GM21528 (cell line): ENCODE results near the gene TECPR2.
"Not testable (repeated sequence)": the region's sequence is repeated elsewhere in the genome, so short reads cannot be mapped to it uniquely, and the experiment has no call there.

ENCODE experiments used
- ATAC-seq: cut with Tn5 transposase; IDR thresholded peaks from one replicate; pipeline ENCODE4 v1.9.1; 2021; ENCODE audit warnings: mild to moderate bottlenecking, moderate library complexity; ENCODE audit not compliant: unreplicated experiment, low FRiP score

Gene TECPR2

DNA sequence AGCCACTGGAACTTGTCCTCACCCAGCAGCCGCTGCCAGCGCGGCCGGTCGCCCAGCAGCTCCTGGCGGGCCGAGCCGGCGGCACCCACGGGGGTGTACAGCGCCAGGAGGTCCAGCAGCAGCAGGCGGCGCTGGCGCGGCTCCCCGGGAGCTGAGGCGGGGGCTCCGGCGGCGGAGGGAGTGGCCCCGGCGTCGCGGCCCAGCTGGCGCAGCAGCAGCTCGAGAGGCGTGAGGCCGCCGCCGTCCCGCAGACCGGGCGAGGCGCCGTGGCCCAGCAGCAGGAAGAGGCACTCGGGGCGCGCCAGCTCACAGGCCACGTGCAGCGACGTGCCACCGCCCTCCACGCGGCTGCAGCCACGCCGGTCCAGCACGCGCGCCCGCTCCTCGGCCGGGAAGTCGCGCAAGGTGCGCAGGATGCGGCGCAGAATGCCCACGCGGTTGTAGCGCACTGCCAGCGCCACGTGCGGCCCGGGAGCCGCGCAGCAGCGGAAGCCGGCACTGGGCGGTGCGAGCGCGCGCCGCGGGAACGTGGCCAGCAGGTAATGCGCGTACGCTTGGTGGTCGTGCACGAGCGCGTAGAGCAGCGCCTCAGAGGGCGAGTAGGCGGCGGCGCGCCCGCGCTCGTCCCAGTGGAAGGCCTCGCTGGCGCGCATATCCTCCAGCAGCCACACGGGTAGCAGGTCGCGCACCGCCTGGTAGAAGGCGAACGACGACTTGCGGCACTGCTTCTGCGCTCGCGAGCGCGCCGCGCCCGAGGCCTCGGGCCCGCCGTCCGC lies 144.5 kb downstream of the TECPR2 start:
- no peak for ATAC-seq

DNA sequence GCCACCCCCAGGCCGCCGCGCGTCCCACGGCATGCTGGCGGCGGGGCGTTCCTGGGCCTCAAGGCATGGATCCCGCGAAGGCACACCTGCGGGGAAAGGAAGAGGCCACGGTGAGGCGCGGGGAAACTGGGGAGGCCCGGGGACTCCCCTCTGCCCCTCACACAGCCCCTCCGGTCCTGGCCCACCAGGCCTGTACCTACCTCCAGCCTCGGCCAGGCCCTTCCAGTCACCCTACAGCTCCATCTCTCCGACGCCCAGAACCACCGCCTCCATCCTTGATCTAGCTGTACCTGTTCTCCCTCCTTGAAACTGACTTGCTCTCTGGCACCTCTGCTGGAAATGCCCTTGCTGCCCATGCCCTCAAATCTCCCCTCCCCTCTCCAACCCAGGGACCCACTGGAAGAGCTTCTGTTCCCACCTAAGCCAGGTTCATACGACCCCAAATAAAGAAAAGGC lies 145.1 kb downstream of the TECPR2 start:
- ATAC-seq = no peak

DNA sequence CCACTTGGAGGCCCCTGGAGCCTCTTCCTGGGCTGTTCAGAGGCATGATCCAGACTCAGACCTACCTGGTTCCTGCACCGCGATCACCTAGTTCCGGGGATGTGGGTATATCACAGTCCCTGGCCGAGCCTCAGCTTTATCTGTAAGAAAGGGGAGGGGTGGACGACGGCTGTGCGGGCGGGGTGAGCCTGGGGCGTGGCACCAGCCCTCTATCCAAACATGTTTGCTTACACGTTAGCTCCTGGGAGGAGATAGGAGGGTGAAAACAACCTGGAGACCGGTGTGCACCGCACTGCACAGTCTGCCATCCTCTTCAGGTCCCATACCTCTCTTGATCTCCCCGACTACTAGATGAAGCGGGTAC lies 145.7 kb downstream of the TECPR2 start:
- ATAC-seq = no peak

DNA sequence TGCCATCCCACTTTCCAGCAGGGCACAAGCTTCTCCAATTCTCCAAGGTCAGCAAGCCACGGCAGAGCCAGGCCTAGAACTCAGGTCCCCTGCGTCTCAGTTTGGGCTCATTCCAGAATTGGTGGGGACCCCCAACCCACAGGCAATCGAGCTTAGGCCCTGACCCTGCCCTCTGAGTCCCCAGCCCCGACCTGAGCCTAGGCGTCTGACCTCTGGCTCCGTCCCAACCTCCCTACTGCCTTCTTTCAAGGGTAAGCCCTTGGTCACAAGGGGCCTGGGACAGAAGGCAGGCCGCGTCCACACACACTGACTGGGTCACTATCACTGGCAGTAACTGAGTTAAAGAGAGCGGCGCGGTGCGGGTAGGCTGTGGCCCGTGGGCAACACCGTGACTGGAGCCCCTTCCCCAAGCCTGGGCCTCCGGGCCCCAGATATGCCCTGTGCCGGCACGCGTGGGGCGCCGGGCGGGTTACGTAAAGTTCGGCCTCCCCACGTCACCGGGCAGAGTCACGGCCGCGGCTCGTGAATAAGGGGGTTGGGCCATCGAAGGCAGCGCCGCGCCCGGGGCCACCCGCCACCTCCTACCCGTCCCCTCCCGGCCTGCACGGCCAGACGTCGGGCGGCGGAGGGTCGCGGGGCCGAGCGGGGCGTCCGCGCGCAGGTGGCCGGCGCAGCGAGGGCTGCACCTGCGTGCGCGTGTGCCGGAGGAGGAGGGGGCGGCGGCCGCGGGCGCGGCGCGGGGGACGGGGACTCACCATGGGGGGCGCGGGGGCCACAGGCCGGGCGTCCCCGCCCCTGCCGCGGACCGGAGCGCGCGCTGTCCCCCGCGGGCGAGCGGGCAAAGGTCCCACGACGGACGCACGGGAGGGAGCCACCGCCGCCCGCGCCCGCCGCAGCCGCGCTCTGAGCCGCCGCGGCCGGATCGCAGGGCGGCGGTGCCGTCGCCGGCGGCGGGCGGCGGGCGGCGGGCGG lies 146.3 kb downstream of the TECPR2 start:
- peak; percentile 2 for ATAC-seq

DNA sequence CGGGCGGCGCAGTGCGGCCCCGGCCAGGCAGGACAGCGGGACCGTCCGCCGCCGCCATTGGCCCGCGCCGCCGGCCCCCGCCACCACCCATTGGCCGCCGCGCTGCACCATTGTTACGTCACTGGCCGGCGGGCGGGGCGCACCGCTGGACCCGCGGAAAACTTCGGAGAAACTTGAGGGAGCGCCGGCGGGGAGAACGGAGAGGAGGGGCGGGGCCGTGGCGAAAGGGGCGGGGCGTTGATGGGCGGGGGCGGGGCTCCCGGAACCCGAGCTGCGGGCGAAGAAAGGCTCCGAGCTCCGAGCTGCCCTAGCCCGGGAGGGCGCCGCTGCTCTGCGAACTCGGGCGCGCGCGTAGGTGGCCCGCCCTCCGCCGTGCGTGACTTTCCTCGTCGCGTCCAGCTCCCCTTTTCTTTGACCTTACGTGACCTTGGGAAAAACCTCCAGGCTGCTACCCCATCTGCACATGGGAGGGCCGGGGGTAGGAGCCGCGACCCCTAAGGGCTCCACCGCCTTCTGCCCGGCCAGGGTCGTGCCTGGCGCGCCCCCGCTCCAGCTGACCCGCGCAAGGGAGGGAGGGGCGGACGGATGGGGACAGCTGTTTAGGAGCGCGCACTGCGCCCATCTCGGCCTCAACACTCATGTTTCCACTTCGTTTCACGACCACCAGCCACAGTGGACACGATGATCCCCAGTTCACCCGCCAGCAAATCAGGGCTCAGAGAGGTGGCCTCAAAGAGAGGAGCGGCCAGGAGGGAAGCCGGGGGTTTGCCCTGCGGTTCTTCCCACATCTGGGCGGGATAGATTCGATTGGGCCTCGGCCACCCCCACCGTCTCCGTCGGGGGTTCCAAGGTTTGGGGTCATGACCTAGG lies 147.2 kb downstream of the TECPR2 start, which contains the start of gene ANKRD9:
Gene ANKRD9, minus strand, starts transcription at position 31 of the 870 bp plus-strand sequence. CDS start 1,887 bp downstream, outside the sequence.
- ATAC-seq = peak; percentile 73

DNA sequence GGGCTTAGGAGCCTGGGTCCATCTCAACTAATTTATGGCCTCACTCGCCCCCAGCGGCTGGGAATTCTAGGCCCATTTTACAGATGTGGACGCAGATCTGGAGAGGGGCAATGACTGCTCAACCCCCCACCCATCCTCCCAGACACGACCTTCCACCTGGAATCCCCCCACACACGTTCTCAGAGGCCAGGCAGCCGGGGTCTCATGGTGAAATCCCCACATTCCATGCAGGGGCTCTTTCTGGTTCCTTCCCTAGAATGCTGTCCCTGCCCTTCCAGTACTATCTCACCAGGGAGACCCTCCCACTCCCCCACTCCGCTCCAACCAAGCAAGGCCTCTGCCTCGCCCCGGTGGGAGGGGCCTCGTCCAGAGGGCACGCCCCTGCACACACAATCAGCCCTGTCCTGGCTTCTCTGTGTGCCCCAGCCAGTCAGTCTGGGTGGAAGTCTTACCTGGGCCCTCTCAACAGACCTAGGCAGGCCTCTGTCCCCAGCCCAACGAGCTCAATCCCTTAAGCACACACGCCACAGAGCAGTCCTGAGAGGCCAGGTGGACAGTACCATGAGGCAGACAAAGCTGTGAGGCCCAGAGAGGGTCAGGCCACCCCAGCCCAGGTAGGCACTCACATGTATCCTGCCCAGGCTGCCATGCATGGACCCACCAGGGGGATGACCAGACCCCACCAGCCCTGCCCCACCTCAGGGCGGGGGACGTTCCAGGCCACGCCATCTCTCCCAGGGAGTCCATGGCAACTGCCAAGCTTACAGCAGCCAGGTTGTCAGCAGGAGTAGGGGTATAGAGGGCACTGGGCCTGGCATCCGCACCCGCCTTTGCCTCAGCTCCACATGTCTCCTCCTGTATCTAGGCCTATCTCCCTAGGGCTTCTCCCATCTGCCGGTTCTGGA lies 148.1 kb downstream of the TECPR2 start:
- ATAC-seq = no peak

DNA sequence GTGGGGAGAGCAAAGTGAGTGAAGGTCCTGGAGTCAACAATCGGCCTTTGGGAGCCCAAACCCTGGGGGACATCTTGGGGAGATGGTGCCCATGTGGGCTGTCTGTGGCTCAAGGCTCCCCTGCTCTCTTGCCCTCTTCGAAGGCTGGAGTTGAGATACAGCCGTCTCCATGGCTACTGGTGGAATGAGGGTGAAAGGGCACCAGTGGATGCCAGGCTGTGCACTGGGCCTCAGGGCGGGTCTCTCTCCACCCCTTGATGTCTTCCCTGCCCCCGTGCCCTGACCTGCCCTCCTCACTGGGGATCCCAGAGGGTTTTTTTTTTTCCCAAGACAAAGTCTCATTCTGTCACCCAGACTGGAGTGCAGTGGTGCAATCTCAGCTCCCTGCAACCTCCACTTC lies 148.8 kb downstream of the TECPR2 start:
- ATAC-seq = no peak

DNA sequence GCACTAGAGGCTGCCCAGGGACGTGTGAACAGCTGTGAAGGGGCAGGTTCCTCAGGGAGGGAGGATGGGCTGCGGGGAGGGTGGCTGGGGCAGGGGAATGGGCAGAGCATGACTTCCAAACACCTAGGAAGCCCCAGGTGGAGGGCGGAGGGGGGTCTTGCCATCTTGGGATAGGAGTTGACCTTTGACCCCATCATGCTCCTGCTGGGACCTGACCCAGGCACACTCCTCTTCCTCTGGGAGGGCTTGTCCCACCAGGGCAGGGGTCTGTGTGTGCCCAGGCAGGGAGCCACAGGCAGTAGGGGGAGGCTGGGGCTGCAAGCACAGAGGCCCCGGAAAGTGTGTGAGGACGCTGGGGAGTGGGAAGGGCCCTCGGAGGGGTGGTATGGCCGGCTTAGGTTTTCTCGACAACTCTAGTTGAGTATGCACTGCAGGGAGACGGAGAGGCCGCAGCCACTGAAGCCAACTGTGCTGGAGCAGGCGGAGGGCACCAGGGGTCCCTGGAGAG lies 150.1 kb downstream of the TECPR2 start:
- no peak for ATAC-seq

DNA sequence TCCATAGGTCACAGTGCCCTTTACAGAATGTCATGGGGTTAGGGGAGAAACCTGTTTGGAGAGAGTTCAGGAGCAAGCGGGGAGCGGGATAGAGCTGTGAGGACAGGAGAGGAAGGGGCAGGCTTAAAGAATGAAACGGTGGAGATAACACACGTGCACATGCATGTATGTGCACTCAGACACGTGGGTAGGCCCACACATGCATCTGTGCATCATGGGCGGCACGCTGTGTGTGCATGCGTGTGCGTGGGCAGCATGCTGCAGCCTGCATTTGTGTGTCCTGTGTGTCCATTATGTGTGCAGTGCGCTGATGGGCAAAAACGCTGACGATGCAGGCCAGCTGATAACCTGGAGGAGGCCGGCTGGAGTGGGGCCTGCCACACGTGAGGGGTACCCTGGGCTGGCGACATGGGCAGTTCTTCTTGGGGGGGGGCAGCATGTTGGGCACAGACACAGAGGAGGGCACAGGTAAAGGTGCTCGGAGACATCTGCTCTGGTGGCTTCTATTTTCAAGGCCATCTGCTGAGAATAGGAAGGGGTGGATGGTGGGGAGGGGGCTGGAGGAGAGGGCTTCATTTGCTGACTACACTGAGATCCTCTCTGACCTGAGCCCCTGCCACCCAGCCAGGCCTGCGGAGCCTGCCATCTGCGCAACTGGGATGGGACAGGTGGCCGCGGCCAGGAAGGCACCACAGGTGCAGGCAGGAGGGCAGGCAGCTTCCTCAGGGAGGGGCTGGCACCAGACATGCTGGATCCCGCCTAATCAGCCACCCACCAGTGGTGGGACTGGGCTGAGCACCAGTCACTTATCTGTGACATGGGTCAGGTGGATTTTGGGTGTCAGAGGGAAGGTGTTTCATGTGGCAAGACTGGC lies 151.4 kb downstream of the TECPR2 start:
- no peak for ATAC-seq

DNA sequence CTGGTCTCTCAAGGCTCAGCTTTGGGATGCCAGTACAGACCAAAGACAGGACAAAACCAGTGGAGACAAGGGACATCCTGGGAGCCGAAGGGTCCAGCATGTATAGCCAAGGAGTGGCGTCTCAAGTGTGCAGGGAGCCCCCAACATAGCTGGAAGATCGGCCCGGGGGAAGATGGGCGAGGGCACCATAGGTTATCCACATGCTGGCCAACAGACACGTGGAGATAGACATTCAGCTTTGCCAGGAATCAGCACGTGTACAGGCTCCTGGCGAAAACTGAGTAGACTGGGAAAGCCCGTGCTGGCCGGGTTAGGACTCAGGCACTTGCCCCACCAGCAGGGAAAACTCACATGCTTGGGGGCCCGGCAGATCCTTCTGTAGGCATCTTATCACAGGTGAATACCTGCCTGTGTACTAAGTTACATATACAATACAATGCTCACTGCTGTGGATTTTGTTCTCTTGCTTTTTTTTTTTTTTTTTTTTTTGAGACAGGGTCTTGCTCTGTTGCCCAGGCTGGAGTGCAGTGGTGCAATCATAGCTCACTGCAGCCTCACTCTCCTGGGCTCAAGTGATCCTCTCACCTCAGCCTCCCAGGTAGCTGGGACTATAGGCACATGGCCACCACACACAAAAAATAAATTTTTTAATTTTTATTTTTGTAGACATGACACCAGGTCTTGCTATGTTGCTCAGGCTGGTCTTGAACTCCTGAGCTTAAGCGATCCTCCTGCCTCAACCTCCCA lies 152.4 kb downstream of the TECPR2 start:
- ATAC-seq = no peak

DNA sequence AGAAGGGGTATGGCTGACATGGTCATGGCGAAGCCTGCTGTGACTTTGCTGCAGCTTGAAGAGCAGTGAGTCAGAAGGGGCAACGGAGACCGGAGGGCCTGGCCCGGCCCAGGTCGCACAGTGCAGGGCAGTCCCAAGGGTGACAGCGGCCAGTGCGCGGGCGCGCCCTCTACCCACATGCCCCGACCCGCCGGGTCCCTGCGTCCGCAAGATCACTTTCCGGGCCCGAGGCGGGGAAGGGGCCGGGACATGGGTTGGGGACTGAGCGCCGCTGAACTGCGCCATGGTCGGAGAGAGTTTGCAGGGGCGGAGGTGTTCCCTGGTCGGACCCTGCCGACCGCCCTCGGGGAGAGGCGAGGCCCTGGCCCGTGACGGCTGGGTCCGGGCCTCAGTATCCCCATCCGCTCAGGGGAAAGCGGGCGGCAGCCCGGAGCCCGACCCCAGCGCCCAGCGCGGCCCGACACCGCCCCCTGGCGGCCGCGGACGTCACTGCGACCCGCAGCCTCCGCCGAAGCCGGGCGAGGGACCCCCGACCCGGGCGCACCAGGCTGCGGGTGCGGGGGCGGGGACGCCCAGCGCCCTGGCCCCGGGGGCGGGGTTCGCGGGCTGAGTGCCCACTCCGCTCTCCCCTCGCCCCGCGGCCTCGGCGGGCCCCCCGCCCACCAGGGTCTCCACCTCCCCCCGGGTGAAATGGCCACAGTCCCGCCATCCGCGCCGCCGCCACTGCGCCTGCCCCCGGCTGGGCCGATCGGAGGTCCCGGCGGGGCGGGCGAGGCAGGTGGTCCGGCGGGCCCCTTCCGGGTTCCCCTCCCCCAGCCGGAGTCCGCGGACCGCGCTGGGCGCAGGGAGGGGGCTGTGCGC lies 154.0 kb downstream of the TECPR2 start:
- ATAC-seq = peak; percentile 70

DNA sequence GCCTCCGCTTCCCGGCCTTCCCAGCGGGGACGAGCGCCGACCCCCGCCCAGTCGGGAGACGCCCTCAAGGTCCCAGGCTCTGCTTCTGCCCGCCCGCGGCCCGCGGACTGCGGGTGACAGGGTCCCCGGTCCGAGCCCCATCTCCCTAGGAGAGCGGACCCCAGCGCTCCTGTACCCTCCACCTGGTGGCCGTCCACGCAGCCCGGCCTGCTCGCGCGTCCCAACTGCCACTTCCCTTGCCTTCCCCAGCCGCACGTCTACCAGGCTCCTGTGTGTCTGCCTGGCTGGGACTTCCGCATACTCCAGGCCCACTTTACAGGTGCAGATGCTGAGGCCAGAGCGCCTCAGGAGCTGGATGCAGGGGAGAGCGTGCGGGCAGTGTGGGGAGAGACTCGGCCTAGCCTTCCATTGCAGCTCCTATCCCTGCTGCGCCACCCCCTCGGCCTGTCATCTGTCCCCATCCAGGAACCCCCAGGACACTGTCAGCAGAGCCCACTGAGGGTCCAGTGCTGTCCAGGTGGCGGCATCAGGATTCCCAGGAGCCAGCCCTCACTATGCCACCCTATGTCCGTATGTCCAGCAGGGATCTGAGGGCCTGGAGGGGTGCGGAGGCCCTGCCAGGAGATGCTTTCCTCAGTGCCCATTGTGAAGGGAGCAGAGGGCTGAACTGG lies 154.8 kb downstream of the TECPR2 start:
- no peak for ATAC-seq

DNA sequence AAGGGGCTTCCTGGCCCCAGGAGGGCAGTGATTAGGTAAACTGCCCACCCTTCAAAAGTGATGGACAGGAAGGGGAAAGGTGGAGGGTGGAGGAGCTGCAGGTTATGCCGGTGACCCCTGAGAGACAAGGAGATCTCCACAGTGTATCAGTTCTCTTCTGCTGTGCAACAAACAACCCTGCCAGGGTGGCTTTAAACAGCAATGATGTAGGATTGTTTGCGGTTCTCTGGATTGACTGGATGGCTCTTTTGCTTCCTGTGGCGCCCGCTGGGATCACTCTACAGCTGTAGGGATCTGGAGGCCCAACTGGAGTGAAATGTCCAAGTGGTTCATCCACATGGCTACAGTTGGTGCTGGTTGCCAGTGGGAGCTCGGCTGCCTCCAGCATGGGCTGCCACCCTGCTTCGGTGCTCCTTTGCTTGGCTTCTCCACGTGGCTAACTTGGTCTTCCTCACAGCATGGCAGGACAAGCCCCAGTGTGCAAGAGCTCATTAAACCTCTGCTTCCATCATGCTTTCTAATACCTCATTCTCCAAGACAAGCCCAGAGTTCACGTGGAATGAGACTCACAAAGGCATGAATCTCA lies 155.4 kb downstream of the TECPR2 start:
- no peak for ATAC-seq

DNA sequence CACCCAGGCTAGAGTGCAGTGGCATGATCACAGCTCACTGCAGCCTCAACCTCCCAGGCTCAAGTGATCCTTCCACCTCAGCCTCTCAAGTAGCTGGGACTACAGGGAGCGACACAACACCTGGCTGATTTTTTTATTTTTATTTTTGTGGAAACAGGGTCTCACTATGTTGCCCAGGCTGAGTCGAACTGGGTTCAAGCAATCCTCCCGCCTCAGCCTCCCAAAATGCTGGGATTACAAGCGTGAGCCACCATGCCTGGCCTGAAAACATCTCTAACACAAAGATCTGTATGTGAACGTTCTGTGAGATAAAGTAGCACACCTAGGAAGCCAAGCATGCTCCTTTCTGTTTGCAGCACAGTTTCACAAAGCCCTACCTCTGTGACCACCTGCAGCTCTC lies 157.0 kb downstream of the TECPR2 start:
- ATAC-seq = not testable (repeated sequence)

DNA sequence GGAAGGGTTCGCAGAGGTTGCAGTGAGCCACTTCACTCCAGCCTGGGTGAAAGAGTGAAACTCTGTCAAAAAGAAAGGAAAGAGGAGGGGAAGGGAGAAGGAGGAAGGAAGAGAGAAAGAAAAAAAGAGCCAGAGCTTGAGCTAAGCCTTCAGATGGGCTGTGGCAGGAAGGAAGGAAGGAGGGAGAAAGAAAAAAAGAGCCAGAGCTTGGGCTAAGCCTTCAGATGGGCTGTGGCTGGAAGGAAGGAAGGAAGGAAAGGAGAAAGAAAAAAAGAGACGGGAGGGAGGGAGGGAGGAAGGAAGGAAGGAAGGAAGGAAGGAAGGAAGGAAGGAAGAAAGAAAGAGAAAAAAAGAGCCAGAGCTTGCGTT lies 160.4 kb downstream of the TECPR2 start:
- no peak for ATAC-seq
